NCI-H1092 treated with DMSO at 0.1 percent for 48 hours (cell line): Measurements from ENCODE around the gene TMEM115.

Experiments
- DNase-seq: peaks from one replicate; lab custom pipeline; 2025; lab: John Stamatoyannopoulos, UW

The TMEM115 gene

DNA sequence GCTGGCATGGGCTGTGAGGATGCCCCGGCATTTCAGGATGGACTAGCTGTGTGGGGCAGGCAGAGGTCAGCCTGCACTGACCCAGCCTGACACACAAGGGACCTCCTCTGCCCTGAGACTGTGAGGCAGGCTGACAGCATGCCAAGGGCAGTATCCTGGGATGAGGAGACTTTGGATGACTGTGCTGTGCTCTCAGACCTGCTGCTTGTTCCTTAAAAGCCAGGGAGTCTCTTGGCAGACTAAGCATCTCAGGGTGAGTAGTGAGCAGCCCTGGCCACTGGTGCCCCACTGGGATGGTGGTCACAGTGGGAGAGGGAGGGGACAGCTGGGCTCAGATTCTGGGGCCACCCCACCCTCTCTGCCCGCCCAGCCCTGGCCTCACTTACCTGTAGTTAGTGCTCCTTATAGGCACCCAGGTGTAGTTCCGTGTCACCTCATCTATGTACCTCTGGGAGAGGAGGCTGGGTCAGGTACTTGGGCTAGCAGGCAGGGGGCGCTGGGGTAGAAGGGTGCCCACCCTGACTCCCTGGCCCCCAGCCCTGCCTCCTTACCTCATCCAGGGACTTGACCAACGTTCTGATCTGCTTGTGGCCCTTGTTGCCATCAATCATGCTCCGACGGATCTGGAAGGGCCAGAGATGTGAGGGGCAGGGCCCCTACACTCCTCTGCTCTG lies 16.1 kb upstream of the TMEM115 start:
- no peak for DNase-seq

DNA sequence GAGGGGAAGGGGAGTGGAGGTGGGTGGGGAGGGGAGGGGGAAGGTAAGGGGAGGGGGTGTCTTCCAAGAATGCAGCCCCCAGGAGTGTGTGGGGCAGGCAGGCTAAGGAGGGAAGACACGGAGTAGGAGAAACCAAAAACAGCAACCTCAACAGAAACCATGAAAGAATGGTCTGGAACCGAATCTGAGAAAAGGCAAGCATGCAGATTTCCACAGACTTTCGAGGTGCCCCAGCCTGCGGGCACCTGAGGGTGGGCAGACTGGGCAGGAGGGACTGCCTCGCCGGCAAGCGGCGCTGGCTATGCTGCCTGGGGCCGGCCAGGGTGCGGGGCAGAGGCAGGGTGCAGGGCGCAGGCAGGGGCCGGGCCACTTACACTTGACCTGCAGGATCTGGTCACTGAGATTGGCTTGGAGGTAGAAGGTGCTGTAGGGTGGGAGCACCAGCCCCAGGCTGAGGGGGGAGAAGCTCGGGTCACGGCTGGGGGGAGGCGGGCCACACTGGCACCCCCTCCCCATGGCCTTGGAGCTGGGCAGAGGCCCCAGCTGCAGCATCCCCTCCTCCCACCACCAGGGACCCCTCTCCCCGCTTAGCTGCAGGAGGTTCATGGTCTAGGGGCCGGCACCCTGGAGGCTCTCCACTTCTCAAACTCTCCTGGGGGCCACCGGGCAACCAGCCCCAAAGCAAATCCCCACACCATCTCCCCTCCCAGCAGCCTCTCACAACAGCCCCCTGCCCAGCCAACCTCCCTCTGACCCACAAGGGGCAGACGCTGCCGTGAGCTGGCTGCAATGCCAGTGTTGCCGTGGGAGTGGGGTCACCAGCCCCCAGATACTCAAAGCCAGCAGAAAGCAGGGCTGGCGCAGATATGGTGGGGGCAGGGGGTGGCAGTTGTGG lies 15.3 kb upstream of the TMEM115 start:
- no peak for DNase-seq

DNA sequence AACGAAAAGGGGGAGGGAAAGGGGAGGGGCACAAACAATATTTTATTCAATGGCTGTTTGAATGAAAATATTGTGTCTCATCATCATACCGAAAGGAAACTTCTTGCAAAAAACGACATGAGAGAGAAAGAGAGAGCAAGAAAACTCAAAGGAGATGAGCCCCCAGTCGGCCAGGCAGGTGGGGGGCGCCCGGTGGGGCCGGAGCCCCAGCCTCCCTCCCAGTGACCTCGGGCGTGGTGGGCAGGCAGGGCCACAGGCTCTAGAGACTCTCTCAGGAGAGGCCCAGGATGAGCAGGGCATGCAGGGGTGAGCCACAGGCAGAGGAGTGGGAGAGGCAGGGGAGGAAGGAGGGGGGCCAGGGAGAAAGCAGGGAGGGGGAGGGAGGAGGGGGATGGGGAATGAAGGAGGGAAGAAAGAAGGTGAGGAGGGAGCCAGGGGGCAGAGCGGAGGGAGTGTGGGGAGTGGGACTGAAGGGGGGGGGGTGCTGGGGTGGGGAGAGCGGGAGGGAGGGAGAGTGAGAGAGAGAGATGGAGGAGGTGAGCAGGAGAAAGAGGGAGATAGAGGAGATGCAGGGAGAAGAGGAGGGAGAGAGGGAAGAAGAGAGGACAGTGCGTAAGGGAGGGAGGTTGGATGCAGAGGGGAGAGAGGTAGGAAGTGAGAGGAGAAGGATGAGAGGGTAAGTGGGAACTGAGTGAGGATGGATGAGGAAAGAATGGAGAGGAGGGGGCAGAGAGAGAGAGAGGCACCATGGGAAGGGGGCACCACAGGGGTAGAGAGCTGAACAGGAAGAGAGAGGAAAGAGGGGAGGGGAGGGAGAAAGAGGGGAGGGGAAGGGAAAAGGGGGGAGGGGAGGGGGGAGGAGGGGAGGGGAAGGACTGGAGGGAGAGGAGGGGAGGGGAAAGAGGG lies 14.1 kb upstream of the TMEM115 start:
- no peak for DNase-seq

DNA sequence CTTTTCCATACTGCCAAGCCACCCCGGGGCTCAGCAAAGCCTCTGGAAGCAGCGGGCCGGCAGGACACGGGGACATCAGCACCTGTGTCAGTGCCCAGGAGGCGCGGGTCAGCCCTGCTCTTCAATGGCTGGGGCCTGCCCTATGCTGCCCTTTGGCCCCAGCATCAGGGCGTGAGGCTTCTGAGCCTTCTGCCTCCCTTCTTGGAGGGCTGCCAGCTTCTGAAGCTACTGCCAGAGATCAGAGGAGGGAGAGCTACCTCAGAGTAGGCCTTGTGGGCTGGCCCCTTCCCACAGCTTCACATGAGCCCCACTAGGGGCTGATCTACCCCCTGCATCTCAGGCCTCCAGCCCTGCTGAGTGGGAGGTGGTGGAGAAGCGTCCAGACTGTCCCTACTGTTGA lies 13.0 kb upstream of the TMEM115 start:
- DNase-seq = peak; percentile 18

DNA sequence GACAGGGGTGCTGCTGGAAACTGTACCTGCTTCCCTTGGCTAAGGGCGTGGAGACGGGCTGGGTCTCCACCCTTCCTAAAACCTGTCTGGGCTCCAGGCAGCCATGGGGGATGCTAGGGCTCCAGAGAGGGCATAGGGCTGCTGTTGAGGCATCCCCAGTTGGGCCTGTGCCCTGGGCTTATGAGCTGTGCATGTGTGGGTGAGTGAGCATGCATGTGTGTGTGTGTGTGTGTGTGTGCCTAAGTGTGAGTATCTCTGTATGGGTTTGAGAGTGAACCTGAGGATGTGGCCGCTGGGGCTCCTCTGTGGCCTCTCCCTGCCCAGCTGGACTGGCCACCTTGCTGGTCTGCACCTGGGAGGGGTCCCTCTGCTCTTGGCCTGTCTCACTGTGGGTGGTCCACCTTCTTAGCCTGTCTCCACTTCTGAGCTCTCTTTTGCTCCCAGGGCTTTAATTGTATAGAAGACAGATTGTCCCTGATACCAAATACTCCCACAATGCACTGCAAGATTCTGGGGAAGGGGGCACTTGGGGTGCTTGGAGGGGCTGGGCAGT lies 11.9 kb upstream of the TMEM115 start:
- DNase-seq = no peak

DNA sequence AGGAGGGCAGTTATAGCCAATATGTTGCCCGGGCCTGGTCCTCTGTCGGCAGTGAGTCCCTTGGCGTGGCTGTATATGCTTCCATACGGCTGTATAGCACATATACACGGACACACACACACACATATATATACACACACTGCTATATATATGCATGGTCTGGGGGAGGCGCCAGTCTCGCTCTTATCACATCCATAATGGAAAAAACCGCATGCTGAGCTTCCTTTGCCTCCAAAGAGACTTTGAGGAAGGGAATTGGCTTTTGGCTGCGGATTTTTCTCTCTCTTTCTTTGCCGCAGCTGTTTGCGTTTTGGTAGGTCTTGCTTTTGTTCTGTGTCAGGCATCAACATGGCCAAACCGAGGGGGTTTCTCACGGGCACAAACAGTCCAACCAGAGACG lies 11.3 kb upstream of the TMEM115 start:
- peak; percentile 26 for DNase-seq

DNA sequence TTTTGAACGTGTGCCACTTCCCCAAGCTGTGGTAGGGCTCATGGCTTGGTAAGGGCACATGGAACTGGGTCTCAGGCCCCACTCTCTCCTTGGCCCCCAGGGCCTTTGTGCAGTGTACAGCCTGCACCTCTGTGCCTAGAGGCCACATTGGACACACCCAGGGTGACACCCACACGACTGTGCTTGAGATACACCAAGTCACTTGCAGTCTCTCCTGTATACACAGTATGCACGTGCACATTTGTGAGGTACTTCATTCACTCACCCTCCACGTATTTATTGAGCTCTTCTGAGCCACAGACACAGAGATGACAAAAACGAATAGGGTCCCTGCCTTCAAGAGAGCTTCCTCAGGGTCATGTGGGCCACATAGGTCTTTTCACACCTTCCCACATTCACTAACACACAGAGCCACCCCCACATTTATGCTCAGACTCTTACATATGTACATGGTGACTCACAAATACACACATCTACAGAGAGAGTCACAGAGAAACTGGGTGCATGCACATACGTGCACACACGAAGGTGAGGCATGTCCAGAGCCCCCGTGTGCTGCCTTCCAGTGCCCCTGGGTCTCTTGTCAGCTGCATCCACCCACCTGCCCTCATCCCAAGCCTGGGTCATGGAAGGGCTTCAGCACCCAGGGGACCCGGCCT lies 9.8 kb upstream of the TMEM115 start:
- no peak for DNase-seq

DNA sequence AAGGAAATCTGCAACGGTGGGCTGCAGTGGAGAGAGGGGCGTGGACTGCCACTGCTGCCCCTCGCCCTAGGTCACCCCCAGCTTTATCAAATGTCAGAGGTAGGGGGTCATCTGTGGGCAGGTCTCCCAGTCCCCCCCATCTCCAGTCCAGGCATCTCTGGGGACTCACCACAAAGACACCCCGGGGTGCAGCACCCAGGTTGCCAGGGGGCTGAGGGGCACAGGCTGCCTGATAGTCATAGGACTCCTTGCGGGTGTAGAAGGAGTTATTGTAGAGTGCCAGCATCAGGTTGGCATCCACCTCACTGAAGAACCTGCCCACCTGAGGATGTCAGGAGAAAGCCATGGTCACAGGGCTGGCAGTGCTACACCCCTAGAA lies 6.5 kb upstream of the TMEM115 start:
- no peak for DNase-seq

DNA sequence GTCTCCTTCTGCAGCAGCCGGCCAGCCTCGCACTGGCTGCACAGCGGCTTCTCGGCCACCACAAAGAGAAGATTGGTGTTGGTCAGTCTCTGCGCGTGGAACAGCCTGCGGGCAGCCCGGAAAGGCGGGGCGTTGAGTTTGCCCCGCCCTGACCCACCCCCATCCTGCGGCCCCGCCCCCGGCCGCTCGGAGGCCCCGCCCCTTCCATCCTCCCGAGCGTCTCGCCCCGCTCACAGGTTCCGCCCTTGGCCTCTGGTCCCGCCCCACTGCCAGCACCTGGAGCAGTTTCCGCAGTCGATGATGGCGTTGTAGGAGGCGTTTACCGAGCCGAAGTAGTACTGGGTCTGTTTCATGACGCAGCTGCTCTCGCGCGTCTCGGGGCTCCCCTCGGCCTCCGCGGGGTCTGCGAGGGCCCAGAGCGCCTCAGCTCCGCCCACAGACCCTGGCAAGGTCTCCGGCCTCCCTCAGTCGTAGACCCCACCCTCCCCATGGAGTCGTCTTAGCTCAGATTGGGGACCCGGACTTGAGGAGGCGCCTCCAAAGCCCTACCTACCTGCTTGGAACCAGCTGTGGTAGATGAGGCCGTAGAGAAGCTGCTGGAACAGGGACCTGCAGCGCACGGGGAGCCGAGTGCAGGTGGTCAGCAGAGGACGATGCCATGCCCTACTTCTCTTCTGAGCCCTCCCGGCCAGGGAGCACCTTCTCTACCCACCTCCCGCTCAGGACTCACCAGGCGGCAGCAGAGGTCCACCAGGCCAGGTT lies 5.9 kb upstream of the TMEM115 start:
- DNase-seq = no peak

DNA sequence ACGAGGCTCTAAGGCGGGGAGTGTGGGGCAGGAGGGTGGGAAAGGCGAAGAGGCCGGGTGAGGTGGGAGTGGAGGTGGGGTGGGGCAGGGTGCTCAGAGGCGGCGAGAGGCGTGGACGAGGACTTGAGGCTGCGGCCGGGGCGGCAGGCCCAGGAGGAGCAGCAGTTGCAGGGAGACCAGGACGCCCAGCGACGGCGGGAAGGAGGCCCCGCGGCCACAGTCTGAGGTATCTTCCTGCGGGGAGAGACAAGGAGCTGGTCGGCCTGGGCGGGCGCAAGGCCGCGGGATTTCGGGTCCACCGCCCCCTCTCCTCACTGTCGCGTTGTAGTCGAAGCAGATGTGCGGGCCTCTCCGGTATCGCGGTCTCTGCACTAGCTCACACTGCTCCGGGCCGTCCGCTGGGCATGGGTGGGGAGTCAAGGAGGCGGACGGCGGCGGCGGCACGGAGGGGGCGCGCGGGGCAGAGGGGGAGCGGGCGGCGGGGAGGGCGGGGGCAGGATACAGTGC lies 5.3 kb upstream of the TMEM115 start:
- no peak for DNase-seq

DNA sequence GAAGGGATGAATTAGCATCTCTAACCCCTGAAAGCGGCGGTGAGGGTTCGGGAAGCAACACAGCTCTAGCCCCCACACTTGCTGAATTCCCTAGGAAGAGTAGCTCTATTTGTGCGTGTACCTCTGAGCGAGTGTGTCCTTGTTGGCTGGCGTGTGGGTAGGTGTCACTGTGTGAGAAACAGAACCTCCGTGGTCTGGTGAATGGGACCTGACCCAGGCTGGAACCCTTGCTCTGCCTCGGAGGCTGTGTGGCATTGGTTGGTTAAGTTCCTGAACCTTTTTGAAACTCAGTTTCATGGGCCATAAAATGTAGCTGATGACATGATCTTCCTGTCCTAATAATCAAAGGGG lies 414 bp upstream of the TMEM115 start:
- no peak for DNase-seq

DNA sequence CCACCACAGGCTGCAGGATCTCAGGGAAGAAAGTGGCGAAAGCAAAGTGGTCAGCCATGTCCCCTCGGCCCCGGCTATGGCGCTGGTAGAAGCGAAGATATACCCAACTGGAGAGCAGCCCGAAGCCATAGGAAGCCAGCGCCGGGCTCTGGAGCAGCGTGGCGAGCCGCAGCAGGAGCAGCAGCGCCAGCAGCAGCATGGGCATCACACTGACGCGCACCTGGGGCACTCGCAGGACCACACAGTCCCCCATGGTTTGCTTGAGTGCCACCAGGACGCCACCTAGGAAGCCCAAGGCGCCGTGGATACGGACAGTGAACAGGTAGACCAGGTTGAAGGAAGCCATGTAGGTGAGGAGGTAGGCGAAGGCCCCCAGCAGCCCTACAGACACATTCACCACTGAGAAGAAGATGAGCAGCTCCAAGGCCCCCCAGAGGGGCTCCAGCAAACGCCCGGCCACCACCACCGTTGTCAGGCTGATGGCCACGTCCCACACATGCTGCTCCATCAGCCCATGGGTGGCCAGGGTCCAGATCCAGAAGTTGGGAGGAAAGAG lies 888 bp downstream of the TMEM115 start:
- no peak for DNase-seq

DNA sequence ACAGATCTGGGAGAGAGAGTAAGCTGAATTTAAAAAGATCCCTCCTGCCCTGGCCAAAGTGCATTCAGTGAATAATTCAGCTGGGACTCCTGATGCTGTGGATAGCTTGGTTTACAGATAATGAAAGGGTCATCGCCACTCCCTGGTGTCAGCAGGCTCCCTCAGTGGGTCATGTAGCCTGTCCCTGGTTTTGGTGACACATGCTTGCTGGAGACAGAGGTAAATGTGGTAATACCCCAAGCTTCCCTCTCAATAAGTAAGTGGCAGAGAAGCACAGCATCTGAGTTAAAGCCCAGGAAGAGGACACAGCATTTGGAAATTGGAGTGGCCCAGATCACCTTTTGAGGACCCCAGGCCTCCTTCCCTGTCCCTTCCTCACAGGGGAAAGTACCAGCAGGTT lies 1.8 kb downstream of the TMEM115 start:
- DNase-seq = no peak

DNA sequence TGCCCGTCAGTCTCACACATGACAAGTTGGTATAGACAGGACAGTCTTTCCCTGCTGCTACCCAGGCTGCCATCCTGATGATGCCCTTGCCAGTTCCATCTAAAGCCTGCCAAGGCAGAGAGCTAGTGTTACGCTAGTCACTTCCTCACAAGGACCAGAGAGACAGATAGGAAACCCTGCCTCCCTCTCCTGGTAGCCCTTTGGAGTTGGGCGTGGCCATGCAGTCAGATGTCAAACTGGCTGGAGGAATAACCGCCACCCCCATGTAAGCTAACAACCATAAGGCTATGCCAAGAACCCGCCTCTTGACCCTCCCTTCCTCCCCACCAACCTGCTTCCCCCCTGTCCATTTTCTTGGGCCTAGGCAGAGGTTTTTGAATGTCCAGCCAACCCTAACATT lies 2.8 kb downstream of the TMEM115 start:
- no peak for DNase-seq

DNA sequence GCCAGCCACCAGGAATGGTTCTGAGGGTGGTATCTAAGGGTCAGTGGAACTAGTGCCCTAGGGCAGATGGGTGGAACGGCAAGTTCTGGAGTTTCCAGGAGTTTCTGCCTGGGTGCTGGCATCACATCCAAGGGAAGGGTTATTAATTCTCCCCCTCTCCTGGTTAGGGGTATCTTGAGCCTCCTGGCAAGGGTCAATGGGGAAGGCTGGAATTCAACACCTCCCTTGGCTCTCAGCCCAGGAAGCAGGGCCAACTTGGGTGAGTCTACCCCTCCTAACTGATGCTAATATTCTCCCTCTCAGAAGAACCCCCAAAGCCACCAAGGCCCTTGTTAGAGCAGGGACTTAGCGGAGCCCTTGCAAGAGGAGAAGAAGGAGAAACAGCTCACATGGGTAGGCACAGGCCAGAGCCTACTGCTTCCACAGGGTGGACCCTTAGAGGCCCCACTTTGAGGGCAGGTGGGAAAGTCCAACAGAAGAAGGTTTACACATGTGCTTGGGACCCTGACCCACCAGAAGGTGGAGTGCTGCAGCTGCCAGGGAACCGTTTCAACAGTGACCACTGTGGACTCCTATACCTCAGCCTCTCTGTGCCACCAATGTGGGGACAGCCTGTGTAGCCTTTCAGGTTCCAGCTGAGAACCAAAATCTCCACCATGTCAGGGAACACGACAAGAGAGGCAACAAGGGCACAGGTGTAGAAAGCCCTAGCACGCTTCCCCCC lies 3.3 kb downstream of the TMEM115 start:
- DNase-seq = no peak

DNA sequence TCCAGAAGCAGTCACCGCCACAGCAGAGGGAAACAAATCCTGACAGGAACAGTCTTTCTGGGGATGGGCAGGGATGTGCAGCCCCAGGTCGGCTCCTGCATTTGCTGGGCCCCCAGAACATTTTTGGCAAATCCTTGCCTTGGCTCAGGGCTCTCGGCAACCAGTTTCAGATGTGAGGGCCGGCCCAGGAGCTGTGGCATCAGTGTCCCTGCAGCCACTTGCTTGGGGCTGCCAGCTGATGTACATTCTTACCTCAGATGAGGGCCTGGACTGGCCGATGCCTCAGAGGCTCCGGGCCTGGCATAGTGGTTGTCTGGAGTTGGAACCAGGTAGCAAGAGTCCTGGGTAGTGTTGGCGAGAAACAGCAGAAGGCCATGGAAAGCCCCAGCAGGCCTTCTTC lies 4.5 kb downstream of the TMEM115 start:
- no peak for DNase-seq

DNA sequence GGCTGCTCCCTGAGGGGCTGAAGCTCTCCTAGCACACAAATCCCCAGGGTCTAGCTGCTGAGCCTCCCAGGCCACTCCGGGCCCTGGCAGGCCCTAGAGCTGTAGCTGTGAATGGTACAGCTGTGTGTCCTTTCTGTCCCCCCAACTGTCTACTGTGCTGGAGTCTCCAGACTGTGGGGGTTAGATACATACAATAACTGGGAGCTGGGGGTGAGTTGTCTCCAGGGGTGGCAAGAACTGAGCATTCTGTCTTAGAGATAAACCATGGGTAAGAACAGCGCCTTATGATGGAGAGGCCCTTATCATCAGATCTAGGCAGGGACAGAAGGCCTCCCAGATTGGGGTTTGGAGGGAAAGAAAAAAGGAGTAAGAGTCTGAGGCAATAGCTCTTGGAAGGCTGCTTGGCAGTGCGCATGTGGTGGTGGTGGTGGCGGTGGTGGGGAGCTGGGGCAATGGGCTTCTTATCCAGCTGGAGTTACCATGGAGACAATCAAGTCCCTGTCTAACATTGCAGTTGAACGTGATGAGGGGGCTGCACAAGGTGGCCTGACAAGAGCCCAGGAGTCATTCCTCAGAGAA lies 5.0 kb downstream of the TMEM115 start:
- no peak for DNase-seq

DNA sequence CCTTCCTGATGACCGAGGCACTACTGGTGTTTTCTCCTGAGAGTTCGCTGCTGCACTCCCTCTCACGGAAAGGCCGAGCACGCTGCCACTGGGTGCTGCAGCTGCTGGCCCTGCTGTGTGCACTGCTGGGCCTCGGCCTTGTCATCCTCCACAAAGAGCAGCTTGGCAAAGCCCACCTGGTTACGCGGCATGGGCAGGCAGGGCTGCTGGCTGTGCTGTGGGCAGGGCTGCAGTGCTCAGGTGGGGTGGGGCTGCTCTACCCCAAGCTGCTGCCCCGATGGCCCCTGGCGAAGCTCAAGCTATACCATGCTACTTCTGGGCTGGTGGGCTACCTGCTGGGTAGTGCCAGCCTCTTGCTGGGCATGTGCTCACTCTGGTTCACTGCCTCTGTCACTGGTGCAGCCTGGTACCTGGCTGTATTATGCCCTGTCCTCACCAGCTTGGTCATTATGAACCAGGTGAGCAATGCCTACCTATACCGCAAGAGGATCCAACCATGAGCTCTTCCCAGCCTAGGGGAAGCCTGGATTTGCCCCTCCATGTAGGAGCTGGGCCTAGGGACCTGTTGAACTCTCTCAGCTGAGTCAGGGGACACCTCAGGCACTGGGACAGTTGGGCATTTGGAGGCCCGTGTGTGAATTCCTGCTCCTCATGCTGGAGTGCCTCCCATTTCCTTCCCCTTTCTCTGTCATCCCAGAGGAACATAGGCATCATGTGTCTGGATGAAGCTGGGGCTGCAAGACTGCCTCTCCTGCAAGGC lies 5.9 kb downstream of the TMEM115 start:
- DNase-seq = no peak

DNA sequence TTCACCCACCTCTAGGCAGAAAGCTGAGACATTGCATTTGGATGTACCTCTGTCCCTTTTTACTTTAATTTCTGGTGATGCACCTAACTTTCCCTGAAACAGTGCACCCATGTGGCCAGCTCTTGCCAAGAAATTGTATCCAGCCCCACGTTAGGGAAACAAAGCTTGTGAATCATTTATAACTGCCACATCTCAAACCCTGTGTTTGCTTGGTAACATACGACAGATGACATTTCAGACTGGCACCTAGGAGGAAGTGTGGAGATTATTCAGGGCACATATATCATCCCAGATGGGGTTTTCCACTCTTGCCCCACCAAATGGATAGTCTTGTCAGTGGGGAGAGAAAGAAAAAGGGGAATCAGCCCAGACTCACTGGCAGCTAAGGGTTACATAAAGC lies 6.5 kb downstream of the TMEM115 start:
- no peak for DNase-seq
